ENCODE results near the gene MN1.

The MN1 gene

GRCh38 chr22:27766679-27767078 lies 34.9 kb downstream of the MN1 start:
- H3K27ac ChIP-seq, result peak overlapping the region; percentile 47
- TF ChIP-seq CTCF (conservative IDR thresholded peaks at IDR 0.05; ENCODE audit: low read depth), result no peak
- DNase-seq (ENCODE audit: low spot score), result no peak
- ChIA-PET POLR2A (ENCODE audit: low non-redundant PET) (no interaction called here), CTCF (no interaction called here)

GRCh38 chr22:27765706-27766291 lies 35.8 kb downstream of the MN1 start:
- peak overlapping the region; percentile 47 for H3K27ac ChIP-seq
- CTCF ChIA-PET, result no interaction called here
- DNase-seq (ENCODE audit: low spot score), result no peak
- no peak for TF ChIP-seq CTCF (conservative IDR thresholded peaks at IDR 0.05; ENCODE audit: low read depth)
- POLR2A ChIA-PET (ENCODE audit: low non-redundant PET), result no interaction called here

GRCh38 chr22:27764722-27765236 lies 36.8 kb downstream of the MN1 start:
- H3K27ac ChIP-seq, result no peak overlapping the region
- no peak for DNase-seq (ENCODE audit: low spot score)
- no peak for TF ChIP-seq CTCF (conservative IDR thresholded peaks at IDR 0.05; ENCODE audit: low read depth)
- ChIA-PET POLR2A (ENCODE audit: low non-redundant PET) (no interaction called here), CTCF (no interaction called here)

- no peak for TF ChIP-seq CTCF (conservative IDR thresholded peaks at IDR 0.05; ENCODE audit: low read depth)
- no peak for DNase-seq (ENCODE audit: low spot score)
- CTCF ChIA-PET, result no interaction called here
Observed at GRCh38 chr22:27761665-27762064, 39.9 kb downstream of the MN1 start.

GRCh38 chr22:27761000-27761399 lies 40.6 kb downstream of the MN1 start:
- no peak for DNase-seq (ENCODE audit: low spot score)
- ChIA-PET CTCF (no interaction called here), POLR2A (ENCODE audit: low non-redundant PET) (no interaction called here)
- peak overlapping the region; percentile 41; the same call in 1 of the 2 replicates for H3K27ac ChIP-seq
- no peak for TF ChIP-seq CTCF (conservative IDR thresholded peaks at IDR 0.05; ENCODE audit: low read depth)

More at GRCh38 chr22:27761665-27762064, 39.9 kb downstream of the MN1 start:
- H3K27ac ChIP-seq, result peak overlapping the region; percentile 15; the same call in 1 of the 2 replicates
- POLR2A ChIA-PET (ENCODE audit: low non-redundant PET), result no interaction called here

- peak overlapping the region; percentile 41 for H3K27ac ChIP-seq
- TF ChIP-seq CTCF (conservative IDR thresholded peaks at IDR 0.05; ENCODE audit: low read depth), result no peak
- no peak for DNase-seq (ENCODE audit: low spot score)
- POLR2A ChIA-PET (ENCODE audit: low non-redundant PET), result no interaction called here
- CTCF ChIA-PET, result no interaction called here
Observed at GRCh38 chr22:27760474-27760873, 41.1 kb downstream of the MN1 start.

Measured in RWPE1 (cell line).